Astrocyte of the spinal cord (primary cell): Measurements from ENCODE around the gene FGD3.

Source experiments
- DNase-seq: peaks from one replicate; pipeline ENCODE4 v3.0.0; 2011; ENCODE audit warnings: low read depth, low spot score
- H3K4me3 ChIP-seq: 2 replicates; pipeline ENCODE4 v1.5.1; 2011; ENCODE audit warnings: low read depth, mild to moderate bottlenecking, low read length, moderate library complexity
- CTCF ChIP-seq: IDR thresholded peaks from 2 replicates; pipeline ENCODE4 v1.5.1; 2012; ENCODE audit warnings: low read depth, mild to moderate bottlenecking, low read length, inconsistent platforms
- in situ Hi-C: cut with HindIII; loops from 2 replicates; pipeline ENCODE4 v1.10.0; 2017; ENCODE audit warnings: low sequenced_read_pairs

Gene FGD3

DNA sequence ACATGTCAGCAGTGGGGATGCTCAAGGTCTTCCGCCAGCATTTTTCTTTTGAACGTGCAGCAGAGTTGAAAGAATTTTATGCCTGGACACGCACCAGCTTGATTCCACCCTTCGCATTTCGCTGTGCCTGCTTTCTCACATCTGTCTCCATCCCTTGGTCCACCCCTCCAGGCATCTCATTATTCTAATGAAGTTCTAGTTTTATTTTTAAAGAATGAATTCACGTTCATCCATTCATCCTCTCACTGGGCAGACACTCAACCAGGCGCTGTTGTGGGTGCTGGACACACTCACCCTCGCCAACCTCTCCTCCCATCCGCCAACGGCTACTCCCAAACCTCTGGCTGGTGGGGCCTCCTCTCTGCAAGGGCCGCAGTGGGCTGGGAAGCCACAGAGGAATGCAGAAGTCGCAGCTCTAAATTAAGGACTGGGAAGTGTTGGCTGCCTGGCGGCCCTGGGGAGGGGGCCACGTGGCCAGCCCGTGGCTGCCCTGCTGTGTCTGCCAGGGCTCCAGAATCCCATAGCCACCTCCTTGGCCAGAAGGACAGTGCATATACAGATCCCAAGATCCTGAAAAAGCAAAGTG lies 117.9 kb downstream of the FGD3 start:
- in situ Hi-C loops: no loop called here
- H3K4me3 ChIP-seq: no peak overlapping the region
- TF ChIP-seq CTCF: no peak
- DNase-seq: no peak

DNA sequence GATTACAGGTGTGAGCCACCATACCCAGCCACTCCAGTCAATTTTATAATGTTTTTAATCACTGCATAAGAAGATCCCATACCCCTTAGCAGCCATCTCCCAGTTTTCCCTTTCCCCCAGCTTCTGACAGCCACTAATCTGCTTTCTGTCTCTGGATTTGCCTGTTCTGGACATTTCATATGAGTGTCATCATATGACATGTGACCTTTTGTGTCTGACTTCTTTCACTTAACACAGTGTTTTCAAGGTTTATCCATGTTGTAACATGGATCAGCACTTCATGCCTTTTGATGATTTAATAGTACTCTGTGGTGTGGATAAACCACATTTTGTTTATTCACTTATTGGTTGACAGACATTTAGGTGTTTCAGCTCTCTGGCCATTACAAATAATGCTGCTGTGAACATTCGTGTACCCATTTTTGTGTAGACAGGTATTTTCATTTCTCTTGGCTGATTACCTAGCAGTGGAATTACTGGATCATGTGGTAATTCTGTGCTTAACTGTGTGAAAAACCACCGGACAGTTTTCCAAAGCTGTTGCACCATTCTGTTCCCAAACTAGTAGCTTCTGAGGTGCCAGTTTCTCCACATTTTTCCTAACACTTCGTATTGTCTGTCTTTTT lies 119.8 kb downstream of the FGD3 start:
- in situ Hi-C loops: no loop called here
- DNase-seq: no peak
- no peak overlapping the region for H3K4me3 ChIP-seq
- no peak for TF ChIP-seq CTCF

GRCh38 chr9:93068956-93069355 lies 121.6 kb downstream of the FGD3 start:
- no peak for DNase-seq
- H3K4me3 ChIP-seq: no peak overlapping the region
- TF ChIP-seq CTCF: no peak
- in situ Hi-C loops: no loop called here

DNA sequence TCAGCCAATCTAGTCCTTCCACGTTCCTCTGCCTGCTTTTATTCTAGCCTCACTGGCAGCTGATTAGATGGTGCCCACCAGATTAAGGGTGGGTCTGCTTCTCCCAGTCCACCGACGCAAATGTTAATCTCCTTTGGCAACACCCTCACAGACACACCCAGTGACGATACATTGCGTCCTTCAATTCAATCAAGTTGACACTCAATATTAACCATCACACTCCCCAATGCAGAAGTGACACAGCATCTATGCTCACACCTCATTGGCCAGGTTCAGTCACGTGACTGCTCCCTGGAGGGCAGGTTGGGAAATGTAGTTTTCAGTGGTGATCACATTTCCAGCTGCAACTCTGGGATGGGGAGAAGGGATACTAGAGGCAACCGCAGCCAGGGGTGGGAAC lies 124.1 kb downstream of the FGD3 start:
- TF ChIP-seq CTCF: no peak

GRCh38 chr9:93072383-93072795 lies 125.1 kb downstream of the FGD3 start:
- DNase-seq: peak; percentile 54
- no peak overlapping the region for H3K4me3 ChIP-seq
- in situ Hi-C loops: no loop called here
- no peak for TF ChIP-seq CTCF

More for the DNA sequence above, 124.1 kb downstream of the FGD3 start:
- no peak for DNase-seq
- in situ Hi-C loops: no loop called here
- no peak overlapping the region for H3K4me3 ChIP-seq

- no peak for TF ChIP-seq CTCF
- in situ Hi-C loops: no loop called here
- H3K4me3 ChIP-seq: no peak overlapping the region
- DNase-seq: no peak
These were observed 128.9 kb downstream of the FGD3 start for GRCh38 chr9:93076101-93076791.
